ENCODE measurements around the gene TAX1BP3. TPM values are rescaled to one million over a fixed set of nuclear protein-coding genes. Genes with fewer than 3 reads are reported as not detected.

TAX1BP3 gene
- total and polyA plus RNA-seq, 4 donors: 11.9 to 27.7 (median 20.0) TPM

GRCh38 chr17:3657874-3658783 lies 10.2 kb downstream of the TAX1BP3 start:
- 92% methylated on average over 42 of the region's 42 CpGs for WGBS
- H3K27me3 ChIP-seq (ENCODE audit: control insufficient read depth in 4 of 4, insufficient read depth in 4 of 4, low read length in 3 of 4): no peaks in the 10 kb centered on the region
- H3K9me3 ChIP-seq (ENCODE audit: control insufficient read depth in 4 of 4, low read length in 3 of 4): no peaks in the 10 kb centered on the region
- no peak overlapping the region for H3K27ac ChIP-seq (ENCODE audit: low read depth in 1 of 2, low read length in 2 of 2)
- no peak for DNase-seq (ENCODE audit: low spot score)
- H3K36me3 ChIP-seq (ENCODE audit: control insufficient read depth in 4 of 4, insufficient read depth in 3 of 4, low read depth in 1 of 4, low read length in 3 of 4): peaks cover 0 to 7% (median under 1%) of the 10 kb centered on the region in 4 donors
- TF ChIP-seq FOXA2 (IDR thresholded peaks at IDR 0.05) (no peak), HNF4G (IDR thresholded peaks at IDR 0.05) (no peak), YY1 (IDR thresholded peaks at IDR 0.05) (no peak), EGR1 (IDR thresholded peaks at IDR 0.05; ENCODE audit: low read depth in 2 of 2) (no peak), RAD21 (IDR thresholded peaks at IDR 0.05) (no peak), RXRA (IDR thresholded peaks at IDR 0.05) (no peak)
- no peak overlapping the region for H3K9ac ChIP-seq (ENCODE audit: low read depth in 1 of 2, low read length in 2 of 2)
- no peak overlapping the region for H3K4me3 ChIP-seq (ENCODE audit: low read depth in 1 of 3, low read length in 3 of 3)
- H3K4me1 ChIP-seq (ENCODE audit: control insufficient read depth in 4 of 4, insufficient read depth in 4 of 4, low read length in 3 of 4): peaks cover 6 to 25% (median 7%) of the 10 kb centered on the region in 4 donors

- peaks cover 0 to 6% (median under 1%) of the 10 kb centered on the region in 4 donors for H3K36me3 ChIP-seq (ENCODE audit: control insufficient read depth in 4 of 4, insufficient read depth in 3 of 4, low read depth in 1 of 4, low read length in 3 of 4)
- no peak overlapping the region for H3K4me3 ChIP-seq (ENCODE audit: low read depth in 1 of 3, low read length in 3 of 3)
- H3K9ac ChIP-seq (ENCODE audit: low read depth in 1 of 2, low read length in 2 of 2): no peak overlapping the region
- no peak overlapping the region for H3K27ac ChIP-seq (ENCODE audit: low read depth in 1 of 2, low read length in 2 of 2)
- peaks cover 6 to 25% (median 7%) of the 10 kb centered on the region in 4 donors for H3K4me1 ChIP-seq (ENCODE audit: control insufficient read depth in 4 of 4, insufficient read depth in 4 of 4, low read length in 3 of 4)
- no peaks in the 10 kb centered on the region for H3K9me3 ChIP-seq (ENCODE audit: control insufficient read depth in 4 of 4, low read length in 3 of 4)
- TF ChIP-seq RXRA (IDR thresholded peaks at IDR 0.05) (no peak), TAF1 (conservative IDR thresholded peaks at IDR 0.05) (no peak), HNF4G (IDR thresholded peaks at IDR 0.05) (no peak), NR2F2 (IDR thresholded peaks at IDR 0.05) (no peak), RAD21 (IDR thresholded peaks at IDR 0.05) (no peak), HNF4A (conservative IDR thresholded peaks at IDR 0.05) (no peak), JUND (IDR thresholded peaks at IDR 0.05) (no peak), MAX (IDR thresholded peaks at IDR 0.05) (no peak), EGR1 (IDR thresholded peaks at IDR 0.05; ENCODE audit: low read depth in 2 of 2) (no peak), YY1 (IDR thresholded peaks at IDR 0.05) (no peak), FOXA2 (IDR thresholded peaks at IDR 0.05) (no peak), ZBTB33 (IDR thresholded peaks at IDR 0.05) (no peak), ATF3 (IDR thresholded peaks at IDR 0.05) (no peak)
- no peak for DNase-seq (ENCODE audit: low spot score)
- 93% methylated on average over 7 of the region's 7 CpGs for WGBS
- H3K27me3 ChIP-seq (ENCODE audit: control insufficient read depth in 4 of 4, insufficient read depth in 4 of 4, low read length in 3 of 4): no peaks in the 10 kb centered on the region
These were observed 10.8 kb downstream of the TAX1BP3 start for GRCh38 chr17:3657588-3657869.

GRCh38 chr17:3656755-3657587 lies 11.4 kb downstream of the TAX1BP3 start:
- no peaks in the 10 kb centered on the region for H3K9me3 ChIP-seq (ENCODE audit: control insufficient read depth in 4 of 4, low read length in 3 of 4)
- H3K36me3 ChIP-seq (ENCODE audit: control insufficient read depth in 4 of 4, insufficient read depth in 3 of 4, low read depth in 1 of 4, low read length in 3 of 4): peaks cover 0 to 6% (median under 1%) of the 10 kb centered on the region in 4 donors
- 93% methylated on average over 16 of the region's 16 CpGs for WGBS
- H3K27me3 ChIP-seq (ENCODE audit: control insufficient read depth in 4 of 4, insufficient read depth in 4 of 4, low read length in 3 of 4): no peaks in the 10 kb centered on the region
- no peak overlapping the region for H3K4me3 ChIP-seq (ENCODE audit: low read depth in 1 of 3, low read length in 3 of 3)
- H3K4me1 ChIP-seq (ENCODE audit: control insufficient read depth in 4 of 4, insufficient read depth in 4 of 4, low read length in 3 of 4): peaks cover 6 to 21% (median 7%) of the 10 kb centered on the region in 4 donors
- DNase-seq (ENCODE audit: low spot score): no peak
- no peak overlapping the region for H3K27ac ChIP-seq (ENCODE audit: low read depth in 1 of 2, low read length in 2 of 2)
- H3K9ac ChIP-seq (ENCODE audit: low read depth in 1 of 2, low read length in 2 of 2): no peak overlapping the region
- no peak for TF ChIP-seq CTCF (IDR thresholded peaks at IDR 0.05; ENCODE audit: low read depth, low read length, missing input control)
- no peak for TF ChIP-seq ATF3 (IDR thresholded peaks at IDR 0.05)
- TF ChIP-seq RXRA (IDR thresholded peaks at IDR 0.05): no peak
- no peak for TF ChIP-seq REST (IDR thresholded peaks at IDR 0.05)
- TF ChIP-seq HNF4A (conservative IDR thresholded peaks at IDR 0.05): no peak
- no peak for TF ChIP-seq GABPA (IDR thresholded peaks at IDR 0.05 in 1 of 2, conservative IDR thresholded peaks at IDR 0.05 in 1 of 2)
- TF ChIP-seq EGR1 (IDR thresholded peaks at IDR 0.05; ENCODE audit: low read depth in 2 of 2): no peak

Measured in liver (tissue), 9 donors.